HCT116 (cell line): Measurements from ENCODE around the gene CFAP92. TPM values are rescaled to one million over a fixed set of nuclear protein-coding genes. Genes with fewer than 3 reads are reported as not detected.

ENCODE experiments used
- ATAC-seq: fragments of 200-7000 bp; cut with Tn5 transposase; 2 replicates; pipeline ENCODE4 v1.9.1; 2020; ENCODE audit warnings: mild to moderate bottlenecking, moderate library complexity
- BruUV-seq: library from RNA; stranded (reverse); fragments of 400-500 nt; replicated peaks from 2 replicates; lab custom pipeline; 2021; lab: Mats Ljungman, UMichigan
- CTCF ChIA-PET: fragments of 300-600 bp; sonication (Branson Sonifier 250); formaldehyde crosslinking; loops from one replicate; lab custom pipeline; 2021; ENCODE audit warnings: antibody characterized with exemption; lab: Charles Lee
- POLR2A ChIA-PET: fragments of 300-600, 350-600 bp; sonication (Branson Sonifier 250); formaldehyde crosslinking; loops from one replicate; lab custom pipeline; 2021; ENCODE audit warnings: antibody characterized with exemption; lab: Charles Lee
- RAD21 ChIA-PET, 2 experiments: fragments of 300-600 bp; sonication (Branson Sonifier 250); formaldehyde crosslinking; loops; one replicate each; lab custom pipeline; 2023; ENCODE audit warnings: low total read pairs in 2 of 2; ENCODE audit not compliant: uncharacterized antibody in 2 of 2, unreplicated experiment in 2 of 2, low non-redundant PET in 1 of 2; lab: Charles Lee
- DNase-seq: peaks from one replicate; pipeline ENCODE4 v3.0.0-alpha.2; 2010; ENCODE audit warnings: low read depth, low spot score
- H2AFZ ChIP-seq: fragments of 200-600 bp; shearing (Covaris generic), sonication (generic); 2 replicates; pipeline ENCODE4 v1.6.1; 2017; ENCODE audit warnings: low read depth, mixed run types, mixed read lengths, antibody characterized with exemption, low read length; ENCODE audit not compliant: poor library complexity, severe bottlenecking
- H3K27ac ChIP-seq: 2 replicates; pipeline ENCODE4 v1.5.1; 2012; ENCODE audit warnings: low read depth, low read length
- H3K27me3 ChIP-seq: fragments of 200-600 bp; sonication (generic); 2 replicates; pipeline ENCODE4 v1.6.1; 2016; ENCODE audit warnings: mixed run types, low read length, mixed read lengths; ENCODE audit not compliant: insufficient read depth
- H3K36me3 ChIP-seq, 2 experiments: fragments of 200-500 bp in 1 of 2; fragments of 200-600 bp in 1 of 2; sonication (Bioruptor generic) in 1 of 2; sonication (generic) in 1 of 2; 2 replicates each; pipeline versions ENCODE4 v1.5.1 to v1.6.1; 2014 to 2016; ENCODE audit warnings: low read length in 2 of 2, inconsistent platforms in 1 of 2, mixed read lengths in 1 of 2, mixed run types in 1 of 2; ENCODE audit not compliant: insufficient read depth in 2 of 2, control insufficient read depth in 1 of 2
- H3K4me1 ChIP-seq, 2 experiments: fragments of 200-600 bp in 1 of 2; sonication (generic) in 1 of 2; 2 replicates each; pipeline versions ENCODE4 v1.5.1 to v1.6.1; 2012 to 2017; ENCODE audit warnings: low read length in 2 of 2, inconsistent platforms in 1 of 2, mild to moderate bottlenecking in 1 of 2, mixed read lengths in 1 of 2, mixed run types in 1 of 2, moderate library complexity in 1 of 2; ENCODE audit not compliant: insufficient read depth in 2 of 2, control insufficient read depth in 1 of 2
- H3K4me2 ChIP-seq: fragments of 200-600 bp; sonication (generic); 2 replicates; pipeline ENCODE4 v1.6.1; 2017; ENCODE audit warnings: mixed run types, low read length, mixed read lengths
- H3K4me3 ChIP-seq, 2 experiments: fragments of 200-600 bp in 1 of 2; sonication (generic) in 1 of 2; replicated peaks in 1 of 2; 2 replicates each; pipeline ENCODE4 v1.5.1; 2011 to 2016; ENCODE audit warnings: low read length in 2 of 2, control low read depth in 1 of 2, low read depth in 1 of 2, mild to moderate bottlenecking in 1 of 2, mixed read lengths in 1 of 2, mixed run types in 1 of 2
- H3K79me2 ChIP-seq: fragments of 200-600 bp; sonication (generic); 2 replicates; pipeline ENCODE4 v1.6.1; 2017; ENCODE audit warnings: mild to moderate bottlenecking, mixed run types, low read length, moderate library complexity, mixed read lengths; ENCODE audit not compliant: insufficient read depth
- H3K9ac ChIP-seq: fragments of 200-600 bp; sonication (generic); 2 replicates; pipeline ENCODE4 v1.6.1; 2016; ENCODE audit warnings: low read length, mixed read lengths
- H3K9me2 ChIP-seq: fragments of 200-600 bp; sonication (generic), shearing (Covaris generic); 2 replicates; pipeline ENCODE4 v1.6.1; 2017; ENCODE audit warnings: mixed run types, mild to moderate bottlenecking, moderate library complexity; ENCODE audit not compliant: insufficient read depth
- H3K9me3 ChIP-seq, 2 experiments: fragments of 200-500 bp in 1 of 2; fragments of 200-600 bp in 1 of 2; sonication (Bioruptor generic) in 1 of 2; sonication (generic) in 1 of 2; 2 replicates each; pipeline ENCODE4 v1.6.1; 2014 to 2017; ENCODE audit warnings: low read length in 2 of 2, mixed read lengths in 2 of 2, inconsistent platforms in 1 of 2, low read depth in 1 of 2, mild to moderate bottlenecking in 1 of 2, mixed run types in 1 of 2, moderate library complexity in 1 of 2; ENCODE audit not compliant: control insufficient read depth in 1 of 2, insufficient read depth in 1 of 2
- H4K20me1 ChIP-seq: fragments of 200-600 bp; sonication (generic), shearing (Covaris generic); 2 replicates; pipeline ENCODE4 v1.6.1; 2017; ENCODE audit warnings: mixed run types, mild to moderate bottlenecking, moderate library complexity; ENCODE audit not compliant: insufficient read depth
- CEBPB ChIP-seq: IDR thresholded peaks from 2 replicates; pipeline ENCODE4 v1.6.1; 2012; ENCODE audit warnings: low read depth
- CTCF ChIP-seq, 3 experiments: fragments of 200-600 bp in 1 of 3; sonication (generic) in 1 of 3; IDR thresholded peaks in 2 of 3; conservative IDR thresholded peaks in 1 of 3; 2 replicates each; pipeline ENCODE4 v1.5.1; 2012 to 2017; ENCODE audit warnings: low read depth in 2 of 3, low read length in 2 of 3, antibody characterized with exemption in 1 of 3, borderline replicate concordance in 1 of 3, control low read depth in 1 of 3, mild to moderate bottlenecking in 1 of 3, mixed read lengths in 1 of 3, mixed run types in 1 of 3, moderate library complexity in 1 of 3; ENCODE audit not compliant: insufficient read depth in 1 of 3
- EGR1 ChIP-seq: IDR thresholded peaks from 2 replicates; pipeline ENCODE4 v1.6.1; 2012; ENCODE audit warnings: low read depth
- FOSL1 ChIP-seq: IDR thresholded peaks from 2 replicates; pipeline ENCODE4 v1.6.1; 2012; ENCODE audit warnings: low read depth
- REST ChIP-seq: IDR thresholded peaks from 2 replicates; pipeline ENCODE4 v1.6.1; 2012; ENCODE audit warnings: low read depth
- SIN3A ChIP-seq: IDR thresholded peaks from 2 replicates; pipeline ENCODE4 v1.6.1; 2012; ENCODE audit warnings: low read depth
- SRF ChIP-seq: IDR thresholded peaks from 2 replicates; pipeline ENCODE4 v1.6.1; 2012; ENCODE audit warnings: low read depth
- YY1 ChIP-seq: IDR thresholded peaks from 2 replicates; pipeline ENCODE4 v1.6.1; 2011; ENCODE audit warnings: low read length, low read depth, moderate library complexity, mild to moderate bottlenecking; ENCODE audit not compliant: insufficient replicate concordance; ENCODE audit errors: extremely low read depth
- ZBTB33 ChIP-seq: IDR thresholded peaks from 2 replicates; pipeline ENCODE4 v1.6.1; 2011; ENCODE audit warnings: mild to moderate bottlenecking, low read length, moderate library complexity; ENCODE audit not compliant: insufficient replicate concordance; ENCODE audit errors: extremely low read depth
- intact Hi-C: fragments of 100-400 bp; cut with micrococcal nuclease; formaldehyde crosslinking; loops from 2 replicates; pipeline ENCODE4 v1.10.0; 2022
- total RNA-seq: library from RNA; stranded (reverse); gene quantifications from one replicate; pipeline ENCODE4 v1.2.1, GENCODE V29; 2021; ENCODE audit not compliant: unreplicated experiment

Gene CFAP92
- total RNA-seq, 1 experiment from 2014 or later = 3.6 TPM

- H3K9me3 ChIP-seq = no peaks in the 10 kb centered on the region
- TF ChIP-seq CEBPB (no peak), SRF (no peak), EGR1 (no peak), SIN3A (no peak), ZBTB33 (no peak), FOSL1 (no peak), YY1 (no peak), REST (no peak), CTCF (IDR thresholded peaks at IDR 0.05 in 2 of 3, conservative IDR thresholded peaks at IDR 0.05 in 1 of 3; ENCODE audit: borderline replicate concordance in 1 of 3, insufficient read depth in 1 of 3, low read depth in 2 of 3, low read length in 2 of 3) (no peak)
- TF ChIP-seq, all 23 proteins: peak for 0
- no peak overlapping the region for H3K27ac ChIP-seq
- H3K9ac ChIP-seq = no peak overlapping the region
- H3K4me1 ChIP-seq = peaks cover 5 to 14% of the 10 kb centered on the region in 2 experiments; a peak in 3 of 4 replicates
- H2AFZ ChIP-seq = no peak overlapping the region
- no peak for DNase-seq
- ATAC-seq = no peak
- intact Hi-C loops = no loop called here
- no peaks in the 10 kb centered on the region for H3K36me3 ChIP-seq
- CTCF ChIA-PET = no interaction called here
- RAD21 ChIA-PET = no interaction called here
- no TSS peak for BruUV-seq
- H3K4me3 ChIP-seq = no peak overlapping the region
- no peak overlapping the region for H3K4me2 ChIP-seq
- H4K20me1 ChIP-seq = no peaks in the 10 kb centered on the region
- no peaks in the 10 kb centered on the region for H3K27me3 ChIP-seq
- no peaks in the 10 kb centered on the region for H3K79me2 ChIP-seq
- H3K9me2 ChIP-seq = no peaks in the 10 kb centered on the region
- POLR2A ChIA-PET = no interaction called here
These were observed 47.5 kb downstream of the CFAP92 start for GRCh38 chr3:128946411-128946810.
